GM19099 (cell line): ENCODE measurements around the gene COL13A1.

Source experiments
- POLR2A ChIP-seq: IDR thresholded peaks from 3 replicates; pipeline ENCODE4 v1.6.1; 2011; ENCODE audit warnings: low read depth; ENCODE audit not compliant: insufficient read length; ENCODE audit errors: extremely low read depth

Gene COL13A1

DNA sequence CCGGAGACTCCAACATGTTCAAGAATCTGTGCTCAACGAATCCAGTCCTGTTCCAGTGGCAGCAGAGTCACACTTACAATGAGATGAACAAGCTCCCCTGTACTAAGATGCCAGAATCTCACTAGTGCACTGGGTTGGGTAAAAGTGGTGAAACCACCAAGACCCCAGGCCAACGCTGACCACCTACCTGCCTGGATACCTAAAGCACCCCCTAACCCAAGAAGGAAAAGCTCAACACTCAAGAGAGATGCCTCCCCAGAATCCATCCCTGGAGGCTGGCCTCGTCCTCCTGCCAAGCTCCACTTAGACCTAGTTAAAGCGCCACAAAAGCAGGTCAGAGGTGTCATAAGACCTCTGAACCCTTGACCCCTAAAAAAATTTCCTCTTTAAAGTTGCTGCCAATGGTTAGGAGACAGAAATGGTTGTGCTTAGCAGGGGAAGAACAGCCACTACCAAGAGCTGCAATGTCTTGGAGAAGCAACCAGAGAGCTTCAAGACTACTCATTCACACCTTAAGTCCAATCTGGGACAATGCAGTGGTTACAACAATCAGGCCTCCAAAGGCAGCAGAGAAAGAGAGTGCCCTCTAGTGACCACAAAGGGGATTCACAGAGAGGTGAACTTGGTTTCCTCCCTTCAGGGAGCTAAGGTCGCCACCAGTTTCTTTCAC, 156.3 kb downstream of the COL13A1 start:
- TF ChIP-seq POLR2A, result no peak

DNA sequence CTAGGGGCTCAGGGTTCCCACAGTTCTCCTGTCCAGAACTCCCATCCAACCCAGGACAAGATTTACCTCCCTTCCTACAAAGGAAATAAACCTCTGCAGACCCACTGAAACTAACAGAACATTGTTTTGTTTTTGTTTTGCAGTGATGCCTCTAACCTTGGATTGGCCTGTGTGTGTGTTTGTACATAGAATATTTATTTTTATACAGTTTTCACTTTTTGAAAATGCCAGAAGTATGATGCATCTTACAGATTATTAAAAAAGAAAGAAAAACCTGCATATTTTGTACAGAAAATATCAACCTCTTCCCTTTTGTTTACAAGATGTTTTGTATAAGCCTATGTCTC, 156.8 kb downstream of the COL13A1 start:
- TF ChIP-seq POLR2A, result no peak

DNA sequence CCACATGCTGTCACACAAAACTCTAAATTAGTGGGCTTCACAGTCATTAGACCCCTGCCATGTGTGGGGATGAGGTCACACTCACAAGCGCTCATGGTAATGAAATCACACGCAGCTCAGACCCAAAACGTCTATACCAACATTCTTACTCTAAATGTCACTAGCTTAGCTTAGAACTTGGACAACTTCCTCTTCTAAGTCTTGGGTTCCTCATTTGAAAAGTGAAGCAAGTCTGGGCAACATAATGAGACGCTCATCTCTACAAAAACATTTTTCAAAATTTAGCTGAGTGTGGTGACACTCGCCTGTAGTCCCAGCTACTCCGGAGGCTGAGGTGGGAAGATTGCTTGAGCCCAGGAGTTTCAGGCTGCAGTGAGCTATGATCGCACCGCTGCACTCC, 158.2 kb downstream of the COL13A1 start:
- TF ChIP-seq POLR2A, result no peak

DNA sequence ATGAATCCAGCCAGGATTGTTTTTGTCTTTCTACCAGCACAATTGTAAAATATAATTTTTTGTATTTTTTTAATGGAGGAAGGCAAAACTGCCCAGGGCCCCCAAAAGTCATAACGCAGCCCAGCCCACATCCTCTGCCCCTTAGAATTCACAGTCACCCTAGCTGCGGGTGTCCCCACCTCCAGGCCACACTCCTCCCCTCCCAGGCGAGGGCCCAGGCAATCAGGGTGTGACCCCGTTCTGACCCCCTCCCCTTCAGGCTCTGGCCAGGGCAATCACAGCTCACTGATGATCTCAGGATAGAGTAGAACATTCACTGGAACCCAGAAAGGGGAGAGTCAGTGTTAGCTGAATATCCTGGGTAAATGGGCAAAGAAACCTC, 158.9 kb downstream of the COL13A1 start:
- TF ChIP-seq POLR2A, result no peak

DNA sequence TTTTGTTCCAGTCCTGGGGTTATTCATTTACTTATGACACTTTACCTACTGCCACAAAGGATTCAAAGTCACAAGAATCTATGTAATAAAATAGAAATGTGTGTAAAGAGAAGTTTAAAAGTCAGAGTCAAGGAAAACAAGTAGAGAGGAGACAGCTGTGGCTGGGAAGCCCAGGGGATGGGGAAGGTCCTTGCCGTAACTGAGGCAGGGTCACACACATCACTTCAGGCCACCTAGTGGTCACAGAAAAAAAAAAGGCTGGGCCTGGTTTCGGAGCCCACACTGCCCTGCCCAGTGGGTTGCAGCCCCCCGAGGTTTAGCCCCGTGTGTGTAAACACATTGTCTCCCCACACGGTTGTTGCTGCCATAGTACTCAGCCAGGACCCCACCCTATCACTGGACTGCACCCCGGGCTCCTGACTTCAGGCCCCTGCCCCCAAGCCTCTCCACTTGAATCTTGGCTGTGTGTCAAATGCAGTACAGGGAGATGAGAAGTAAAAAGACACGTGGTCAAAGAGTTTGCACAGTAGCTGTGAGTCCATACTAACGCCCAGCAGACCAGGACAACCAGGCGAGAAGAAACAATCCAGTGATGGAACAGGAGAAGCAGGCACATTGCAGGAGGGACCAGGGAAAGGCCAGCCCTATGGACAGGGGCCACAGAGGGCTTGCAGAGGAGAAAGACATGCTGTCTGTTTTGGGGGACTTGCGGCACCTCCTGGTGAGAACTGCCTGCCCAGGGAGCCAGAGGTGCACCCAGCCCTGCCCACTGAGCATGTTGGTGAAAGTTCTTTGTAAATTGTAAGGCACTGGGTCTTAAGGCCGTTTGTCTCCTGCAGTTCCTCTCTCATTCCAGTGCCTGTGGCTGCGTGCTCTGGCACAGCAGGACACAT, 159.5 kb downstream of the COL13A1 start:
- TF ChIP-seq POLR2A, result no peak

DNA sequence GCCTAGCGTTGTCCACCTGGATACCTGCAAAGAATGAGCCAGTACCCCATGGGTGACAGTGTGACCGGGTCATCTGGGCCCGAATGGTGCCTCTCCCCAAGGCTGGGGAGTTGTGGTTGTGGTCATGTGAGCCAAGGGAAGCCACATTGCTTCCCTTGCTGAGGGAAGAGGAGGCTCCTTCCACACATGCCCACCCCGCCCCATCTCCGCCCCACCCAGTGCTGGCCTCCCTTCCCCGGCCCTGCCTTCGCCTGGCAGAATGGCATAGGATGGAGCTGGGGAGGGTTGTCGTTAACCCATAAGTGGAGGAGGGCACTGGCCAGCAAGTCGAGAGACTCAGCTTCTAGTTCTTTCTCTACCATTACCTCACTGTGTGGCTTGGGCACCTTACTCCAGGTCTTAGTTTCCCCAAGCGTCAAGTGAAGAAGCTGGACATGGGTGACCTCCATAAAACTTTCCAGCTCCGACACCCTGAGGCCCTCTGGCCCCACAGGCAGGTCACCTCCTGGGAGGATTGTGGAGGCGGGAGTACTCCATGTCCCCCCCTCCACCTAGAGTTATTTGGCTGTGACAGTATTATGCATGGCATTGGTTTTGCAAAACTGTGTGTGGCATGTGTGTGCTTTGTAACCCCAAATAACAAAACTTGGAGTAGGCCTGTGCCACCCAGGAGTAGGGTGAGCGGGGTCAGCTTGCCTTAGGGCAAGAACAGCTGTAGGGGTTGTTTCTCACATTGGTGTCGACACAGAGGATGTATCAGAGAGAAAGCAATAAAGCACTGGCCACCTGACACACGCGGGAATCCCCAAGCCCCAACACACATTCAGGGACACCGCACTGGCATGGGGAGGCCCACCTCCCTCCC, 160.4 kb downstream of the COL13A1 start:
- TF ChIP-seq POLR2A, result no peak

DNA sequence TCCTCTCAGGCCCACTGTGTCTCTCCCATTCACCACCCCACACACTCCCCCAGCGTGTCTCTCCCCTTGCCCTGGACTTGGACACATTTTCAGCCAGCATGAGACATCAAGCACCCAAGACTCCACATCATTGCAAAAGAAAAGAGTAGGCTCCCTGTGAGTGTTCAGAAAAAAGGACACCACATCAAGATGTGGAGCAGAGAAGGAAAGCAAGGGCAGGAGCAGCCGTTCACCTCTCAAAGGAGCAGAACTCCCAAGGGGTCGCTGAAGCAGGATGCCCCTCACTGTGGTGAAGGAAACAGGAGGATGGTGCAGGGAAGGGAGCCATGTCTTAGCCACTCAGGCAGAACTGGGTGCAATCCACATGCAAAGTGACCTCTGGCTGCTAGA, 161.0 kb downstream of the COL13A1 start:
- TF ChIP-seq POLR2A, result no peak

DNA sequence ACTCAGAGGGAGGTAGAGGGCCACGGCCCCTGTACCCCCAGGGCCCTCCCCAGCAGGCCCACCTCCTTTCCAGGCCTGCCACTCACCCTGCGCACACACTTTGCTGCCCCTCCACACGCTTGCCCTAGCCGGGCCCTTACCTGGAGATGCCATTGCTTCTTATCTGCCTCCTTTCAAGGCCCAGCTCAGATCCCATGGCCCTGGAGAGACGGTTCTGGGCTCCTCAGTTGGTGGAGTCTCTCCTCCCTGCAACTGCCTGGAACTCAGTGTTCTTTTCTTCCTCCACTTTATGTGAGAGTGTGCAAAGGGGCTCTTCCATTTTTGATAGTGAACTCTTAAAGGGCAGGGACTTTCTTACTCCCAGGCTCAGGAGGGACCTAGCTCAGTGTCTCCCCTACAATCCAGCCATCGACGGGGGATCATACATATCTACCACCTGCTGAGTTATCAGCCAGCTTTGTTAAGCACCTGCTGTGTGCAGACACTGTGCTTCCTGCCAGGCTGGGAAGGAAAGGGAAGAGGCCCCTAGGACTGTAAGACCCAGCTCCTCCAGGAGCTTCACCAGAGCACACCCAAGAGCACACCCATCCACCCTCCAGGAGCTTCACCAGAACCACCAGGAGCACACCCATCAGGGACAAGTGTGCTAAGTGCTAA, 161.6 kb downstream of the COL13A1 start:
- no peak for TF ChIP-seq POLR2A

DNA sequence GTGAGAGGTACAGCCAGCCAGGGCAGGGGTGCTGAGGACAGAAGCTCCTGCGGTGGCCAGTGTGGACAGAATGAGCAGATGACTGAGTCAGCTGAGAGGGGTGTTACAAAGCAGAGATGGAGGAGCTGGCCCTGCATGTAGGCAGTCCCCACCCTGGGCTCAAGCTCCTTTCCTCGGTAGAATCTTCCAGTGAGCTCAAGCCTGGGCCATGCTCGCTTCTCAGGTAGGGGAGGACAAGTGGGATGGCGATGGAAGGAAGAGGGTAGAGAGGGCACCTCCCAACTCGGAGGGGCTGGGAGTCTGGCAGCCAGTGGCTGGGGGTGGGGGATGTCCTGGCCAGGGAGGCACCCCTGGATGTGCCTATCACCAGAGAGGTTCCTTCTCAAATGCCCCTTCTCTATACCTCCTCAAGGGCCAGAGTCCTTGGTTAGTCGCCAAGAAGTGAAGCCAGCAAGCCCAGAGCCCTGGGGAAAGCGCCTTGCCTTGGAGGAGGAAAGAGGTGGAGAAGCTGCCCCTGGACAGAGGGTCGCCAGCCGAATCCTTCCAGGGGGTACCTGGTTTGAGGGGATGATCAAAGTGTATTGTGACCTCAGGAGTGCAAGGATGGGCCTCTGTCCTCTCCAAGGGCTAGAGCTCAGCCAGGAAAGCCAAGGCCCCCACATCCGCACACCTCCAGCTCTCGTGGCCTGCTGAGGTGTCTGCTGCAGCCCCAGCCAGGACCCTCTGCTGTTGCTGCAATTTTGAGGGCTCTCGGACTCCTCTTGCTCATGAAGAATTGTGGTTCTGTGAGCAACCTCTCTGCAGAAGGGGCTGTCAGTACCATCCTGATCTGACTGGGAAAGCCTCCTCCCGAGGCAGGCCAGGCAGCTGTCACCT, 162.4 kb downstream of the COL13A1 start:
- no peak for TF ChIP-seq POLR2A

DNA sequence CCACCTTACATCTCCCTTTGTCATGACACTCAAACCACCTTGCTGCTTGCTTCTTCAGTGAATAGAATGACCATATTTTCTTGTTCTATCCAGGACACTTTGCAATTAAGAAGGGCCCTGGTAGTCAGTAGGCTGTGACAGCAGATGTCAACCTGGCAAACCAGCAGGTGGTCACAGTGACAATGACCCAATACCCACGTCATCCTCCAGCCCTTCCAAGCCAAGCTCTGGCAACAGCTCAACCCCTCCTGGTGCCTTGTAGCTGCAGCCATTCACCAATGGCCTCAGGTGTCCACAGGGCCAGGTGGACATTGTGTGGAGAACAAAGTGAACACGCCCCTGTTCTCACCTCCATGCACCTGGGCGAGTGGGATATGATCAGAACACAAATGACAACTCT, 163.4 kb downstream of the COL13A1 start:
- no peak for TF ChIP-seq POLR2A

DNA sequence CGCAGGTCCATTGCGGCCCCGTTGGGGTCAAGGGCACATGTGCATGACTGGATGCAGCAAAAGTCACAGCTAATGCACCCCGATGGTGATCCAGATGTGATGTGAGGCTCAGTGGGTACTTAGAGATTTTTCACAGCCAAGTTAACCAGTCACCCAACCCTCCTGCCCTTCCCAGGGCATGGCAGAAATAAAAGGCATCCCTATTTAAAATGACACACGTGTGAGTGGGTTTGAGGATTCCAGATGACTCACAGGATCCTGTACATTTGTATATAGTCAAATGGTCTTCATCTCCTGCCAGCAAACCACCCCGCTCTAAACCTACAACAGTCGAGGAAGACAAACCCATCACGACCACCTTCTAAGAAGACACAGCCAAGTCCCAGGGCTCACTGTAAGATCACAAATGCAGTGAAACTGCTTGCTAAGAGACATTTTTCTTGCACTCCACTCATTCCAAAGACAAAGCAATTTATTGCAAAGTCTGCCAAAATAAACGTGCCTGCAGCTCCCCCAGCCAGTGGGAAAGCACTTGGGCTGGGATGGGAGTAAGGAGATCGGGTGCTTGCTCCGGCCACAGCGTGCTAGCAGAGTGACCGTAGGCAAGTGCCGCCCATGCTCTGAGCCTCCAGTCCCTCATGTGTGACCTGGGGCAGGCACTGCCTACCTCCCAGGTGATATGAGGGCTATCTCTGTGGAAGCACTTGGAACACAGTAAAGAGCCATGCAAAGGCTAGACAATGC, 164.4 kb downstream of the COL13A1 start:
- no peak for TF ChIP-seq POLR2A

DNA sequence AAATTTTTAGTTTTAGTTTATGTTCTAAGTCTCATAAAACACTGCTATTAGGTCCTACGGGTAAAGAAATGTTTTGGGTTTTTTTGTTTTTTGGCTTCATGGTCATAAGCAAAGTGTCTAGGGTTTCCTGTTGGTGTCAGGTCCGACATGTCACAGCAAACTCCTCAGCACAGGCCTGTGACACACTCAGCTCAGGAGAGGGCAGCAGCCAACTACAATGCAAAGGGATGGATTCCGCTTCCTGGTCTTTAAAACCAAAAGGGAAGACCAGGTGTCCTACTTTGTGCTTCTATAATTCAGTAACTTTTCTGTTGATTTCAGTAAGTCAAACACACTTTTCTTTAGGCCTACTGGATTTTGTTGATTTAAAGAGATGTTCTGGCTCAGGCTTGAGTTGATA, 167.1 kb downstream of the COL13A1 start:
- TF ChIP-seq POLR2A, result no peak

DNA sequence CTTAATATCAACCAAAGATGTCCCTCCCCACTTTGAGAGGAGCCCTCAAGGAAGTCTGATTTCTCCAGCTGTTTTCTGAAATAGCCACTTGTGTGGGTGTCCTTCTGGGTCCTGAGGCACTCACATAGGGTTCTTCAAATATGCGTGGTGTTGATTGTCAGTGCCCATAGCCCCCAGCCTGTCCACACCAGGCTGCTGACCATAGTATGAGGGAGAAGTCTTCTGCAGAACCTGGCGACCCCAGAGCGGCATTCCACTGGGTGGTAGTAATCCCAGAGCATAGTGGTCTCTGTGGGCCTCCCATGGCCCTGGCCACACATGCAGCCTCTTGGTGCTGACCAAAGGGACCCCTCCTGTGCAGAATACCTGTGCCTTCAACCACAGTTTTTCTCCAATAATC, 168.3 kb downstream of the COL13A1 start:
- no peak for TF ChIP-seq POLR2A

DNA sequence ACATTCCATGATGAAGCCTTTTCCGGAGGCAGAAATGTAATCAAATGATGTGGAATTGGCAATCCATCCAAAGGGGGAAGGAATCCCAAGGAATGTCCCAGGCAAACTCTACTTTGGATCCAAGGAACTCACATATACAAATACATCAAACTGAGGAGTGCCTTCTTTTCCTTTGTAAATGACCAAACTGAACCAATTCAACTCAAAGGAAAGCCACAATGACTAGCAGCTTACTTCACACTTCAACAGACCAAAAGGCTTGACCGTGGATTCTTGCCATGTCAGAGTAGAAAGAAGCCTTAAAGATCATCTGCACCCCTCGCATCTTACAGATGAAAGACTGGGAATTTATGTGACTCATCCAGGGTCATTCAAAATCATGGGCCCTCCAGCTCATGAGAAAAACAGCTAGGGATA, 171.3 kb downstream of the COL13A1 start:
- no peak for TF ChIP-seq POLR2A

DNA sequence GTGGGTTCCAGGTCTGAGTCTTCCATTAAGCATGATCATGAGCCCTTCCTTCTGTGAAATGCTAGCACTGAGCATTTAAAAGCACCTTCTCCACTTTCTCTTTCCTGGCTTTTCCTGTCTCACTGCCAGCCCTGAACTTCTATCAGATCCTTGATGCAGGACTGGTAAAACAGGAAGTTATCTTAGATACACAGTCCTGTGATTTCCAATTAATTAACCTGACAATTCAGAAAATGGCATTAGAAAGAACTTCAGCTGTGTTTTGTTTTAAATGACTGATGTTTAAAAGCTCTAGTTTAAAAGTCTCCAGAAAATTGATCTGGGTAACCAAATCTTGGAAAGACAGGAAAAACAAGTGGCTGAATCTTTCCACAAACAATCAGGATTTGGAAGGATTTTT, 172.0 kb downstream of the COL13A1 start:
- no peak for TF ChIP-seq POLR2A
